Smooth muscle cell (in vitro differentiated cells): ENCODE results near the gene ABHD16B. TPM values are rescaled to one million over a fixed set of nuclear protein-coding genes. Genes with fewer than 3 reads are reported as not detected.
A peak's percentile ranks its signal among the peaks of the same experiment; 100 is the strongest.

Experiments
- DNase-seq: peaks from one replicate; lab custom pipeline; 2025; ENCODE audit not compliant: unreplicated experiment; lab: John Stamatoyannopoulos, UW
- H2AFZ ChIP-seq: fragments of 200-600 bp; sonication (generic); 2 replicates; pipeline ENCODE4 v1.6.0; 2016; ENCODE audit warnings: antibody characterized with exemption, low read depth, mild to moderate bottlenecking
- H3F3A ChIP-seq: fragments of 200-600 bp; sonication (generic); 2 replicates; pipeline ENCODE4 v1.6.0; 2017; ENCODE audit warnings: antibody characterized with exemption, low read depth
- H3K27ac ChIP-seq: fragments of 200-600 bp; sonication (generic); 2 replicates; pipeline ENCODE4 v1.5.1; 2016; ENCODE audit warnings: low read depth, mild to moderate bottlenecking
- H3K27me3 ChIP-seq: fragments of 200-600 bp; sonication (generic); 2 replicates; pipeline ENCODE4 v1.6.1; 2016; ENCODE audit warnings: low read depth, mild to moderate bottlenecking
- H3K36me3 ChIP-seq: fragments of 200-600 bp; sonication (generic); 2 replicates; pipeline ENCODE4 v1.5.1; 2016; ENCODE audit warnings: low read depth
- H3K4me1 ChIP-seq: fragments of 200-600 bp; sonication (generic); 2 replicates; pipeline ENCODE4 v1.5.1; 2016; ENCODE audit warnings: low read depth
- H3K4me2 ChIP-seq: fragments of 200-600 bp; sonication (generic); 2 replicates; pipeline ENCODE4 v1.6.0; 2016; ENCODE audit warnings: mild to moderate bottlenecking
- H3K4me3 ChIP-seq: fragments of 200-600 bp; sonication (generic); 2 replicates; pipeline ENCODE4 v1.5.1; 2016; ENCODE audit warnings: mild to moderate bottlenecking
- H3K79me2 ChIP-seq: fragments of 200-600 bp; sonication (generic); 2 replicates; pipeline ENCODE4 v1.6.0; 2016; ENCODE audit warnings: low read depth, mild to moderate bottlenecking
- H3K9ac ChIP-seq: fragments of 200-600 bp; sonication (generic); 2 replicates; pipeline ENCODE4 v1.6.0; 2016; ENCODE audit warnings: low read depth
- H3K9me3 ChIP-seq: fragments of 200-600 bp; sonication (generic); replicated peaks from 2 replicates; pipeline ENCODE4 v1.5.1; 2016; ENCODE audit warnings: low read depth
- H4K20me1 ChIP-seq: fragments of 200-600 bp; sonication (generic); 2 replicates; pipeline ENCODE4 v1.6.0; 2016; ENCODE audit warnings: low read depth
- WGBS: methylation state at CpG from one replicate; pipeline ENCODE4 v1.1.7; 2016; ENCODE audit warnings: low lambda C conversion rate; 5-methylcytosine and 5-hydroxymethylcytosine counted together
- polyA plus RNA-seq: library from polyadenylated mRNA; unstranded; fragments of >200 nt; fragmentation: Nextera tagmentation; extraction: Ambion mirVana; gene quantifications from 2 replicates; pipeline ENCODE4 v1.2.1, GENCODE V29; 2016
- total RNA-seq: library from RNA; depleted of rRNA; stranded (reverse); fragments of >200 nt; gene quantifications from 2 replicates; pipeline ENCODE4 v1.2.3, GENCODE V29; 2014
- TF ChIP-seq, protein P1 (sequence below): fragments of 200-600 bp; sonication (generic); IDR thresholded peaks from 2 replicates; pipeline ENCODE4 v1.5.1; 2017; ENCODE audit warnings: borderline replicate concordance, mild to moderate bottlenecking, antibody characterized with exemption; ENCODE audit not compliant: insufficient read depth, poor library complexity, severe bottlenecking

The ABHD16B gene
- total and polyA plus RNA-seq, 2 experiments from 2014 or later: 0.31 TPM; not detected in 1

- H3K4me3 ChIP-seq: peak overlapping the region; percentile 83
- 99% methylated on average over 7 of the region's 18 CpGs for WGBS
- H3K9ac ChIP-seq: no peak overlapping the region
- no peaks in the 10 kb centered on the region for H3F3A ChIP-seq
- TF ChIP-seq, protein P1, sequence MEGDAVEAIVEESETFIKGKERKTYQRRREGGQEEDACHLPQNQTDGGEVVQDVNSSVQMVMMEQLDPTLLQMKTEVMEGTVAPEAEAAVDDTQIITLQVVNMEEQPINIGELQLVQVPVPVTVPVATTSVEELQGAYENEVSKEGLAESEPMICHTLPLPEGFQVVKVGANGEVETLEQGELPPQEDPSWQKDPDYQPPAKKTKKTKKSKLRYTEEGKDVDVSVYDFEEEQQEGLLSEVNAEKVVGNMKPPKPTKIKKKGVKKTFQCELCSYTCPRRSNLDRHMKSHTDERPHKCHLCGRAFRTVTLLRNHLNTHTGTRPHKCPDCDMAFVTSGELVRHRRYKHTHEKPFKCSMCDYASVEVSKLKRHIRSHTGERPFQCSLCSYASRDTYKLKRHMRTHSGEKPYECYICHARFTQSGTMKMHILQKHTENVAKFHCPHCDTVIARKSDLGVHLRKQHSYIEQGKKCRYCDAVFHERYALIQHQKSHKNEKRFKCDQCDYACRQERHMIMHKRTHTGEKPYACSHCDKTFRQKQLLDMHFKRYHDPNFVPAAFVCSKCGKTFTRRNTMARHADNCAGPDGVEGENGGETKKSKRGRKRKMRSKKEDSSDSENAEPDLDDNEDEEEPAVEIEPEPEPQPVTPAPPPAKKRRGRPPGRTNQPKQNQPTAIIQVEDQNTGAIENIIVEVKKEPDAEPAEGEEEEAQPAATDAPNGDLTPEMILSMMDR: no peak
- DNase-seq: no peak
- peaks cover 15% of the 10 kb centered on the region for H4K20me1 ChIP-seq
- H3K4me1 ChIP-seq: peaks cover 17% of the 10 kb centered on the region
- peaks cover 28% of the 10 kb centered on the region for H3K79me2 ChIP-seq
- H3K36me3 ChIP-seq: no peaks in the 10 kb centered on the region
- no peaks in the 10 kb centered on the region for H3K27me3 ChIP-seq
- H3K27ac ChIP-seq: no peak overlapping the region
- no peaks in the 10 kb centered on the region for H3K9me3 ChIP-seq
- H2AFZ ChIP-seq: no peak overlapping the region
- peak overlapping the region; percentile 96 for H3K4me2 ChIP-seq
Observed at GRCh38 chr20:63863021-63863797, 1.9 kb downstream of the ABHD16B start.

DNA sequence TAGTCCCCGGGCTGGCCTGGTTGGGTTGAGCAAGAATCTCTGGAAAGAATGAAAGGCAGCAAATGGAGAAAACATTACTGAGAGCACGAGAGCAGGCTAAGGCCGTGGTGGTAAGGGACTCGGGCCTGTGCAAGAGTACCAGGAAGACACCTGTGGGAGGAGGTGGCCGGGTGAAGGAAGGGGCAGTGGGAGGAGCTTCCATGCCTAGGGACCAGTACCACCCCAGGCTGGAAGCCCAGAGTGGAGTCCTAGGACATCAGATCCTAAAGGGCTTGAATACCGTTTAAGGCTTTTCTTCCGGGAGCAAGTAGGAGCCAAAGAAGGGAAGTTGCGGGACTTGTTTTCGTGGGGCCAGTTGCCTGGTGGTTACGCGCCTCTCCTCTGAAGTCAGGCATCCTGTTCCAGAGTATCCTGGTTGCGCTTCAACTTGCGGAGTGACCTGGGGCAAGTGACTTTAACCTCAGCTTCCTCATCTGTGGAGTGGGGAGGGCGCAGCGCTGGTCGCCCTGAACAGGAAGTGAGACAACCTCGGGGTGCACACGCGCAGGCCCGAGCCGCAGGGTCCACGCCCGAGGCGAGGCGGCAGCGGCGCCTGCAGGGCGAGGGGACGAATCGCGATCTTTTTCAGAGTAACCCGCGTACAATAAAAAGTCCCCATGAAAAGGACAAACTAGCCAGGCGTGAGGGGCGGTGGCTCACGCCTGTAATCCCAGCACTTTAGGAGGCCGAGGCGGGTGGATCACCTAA is 2.7 kb downstream of the ABHD16B start:
- peak overlapping the region; percentile 47 for H3K9ac ChIP-seq
- H3K79me2 ChIP-seq: peaks cover 36% of the 10 kb centered on the region
- H3K4me2 ChIP-seq: peak overlapping the region; percentile 96
- peaks cover 9% of the 10 kb centered on the region for H3K4me1 ChIP-seq
- peak overlapping the region; percentile 84 for H2AFZ ChIP-seq
- H4K20me1 ChIP-seq: peaks cover 22% of the 10 kb centered on the region
- DNase-seq: peak; percentile 21
- H3K27ac ChIP-seq: peak overlapping the region; percentile 49
- H3K36me3 ChIP-seq: no peaks in the 10 kb centered on the region
- TF ChIP-seq, protein P1: peak; percentile 63
- H3K4me3 ChIP-seq: peak overlapping the region; percentile 83
- no peaks in the 10 kb centered on the region for H3K27me3 ChIP-seq
- no peaks in the 10 kb centered on the region for H3K9me3 ChIP-seq
- H3F3A ChIP-seq: no peaks in the 10 kb centered on the region
- WGBS: 19% methylated on average over 38 of the region's 38 CpGs

- peak overlapping the region; percentile 84 for H2AFZ ChIP-seq
- H3K4me2 ChIP-seq: peak overlapping the region; percentile 96
- H4K20me1 ChIP-seq: peaks cover 26% of the 10 kb centered on the region
- peaks cover 41% of the 10 kb centered on the region for H3K79me2 ChIP-seq
- peak overlapping the region; percentile 49 for H3K27ac ChIP-seq
- no peaks in the 10 kb centered on the region for H3K36me3 ChIP-seq
- peak overlapping the region; percentile 83 for H3K4me3 ChIP-seq
- 1% methylated on average over 25 of the region's 25 CpGs for WGBS
- TF ChIP-seq, protein P1: no peak
- H3K9me3 ChIP-seq: no peaks in the 10 kb centered on the region
- H3K9ac ChIP-seq: peak overlapping the region; percentile 47
- no peak for DNase-seq
- peaks cover 6% of the 10 kb centered on the region for H3K4me1 ChIP-seq
- no peaks in the 10 kb centered on the region for H3F3A ChIP-seq
- no peaks in the 10 kb centered on the region for H3K27me3 ChIP-seq
Observed at GRCh38 chr20:63864545-63864977, 3.3 kb downstream of the ABHD16B start.
